Measurements from ENCODE around the gene ULBP2.

ULBP2 gene

DNA sequence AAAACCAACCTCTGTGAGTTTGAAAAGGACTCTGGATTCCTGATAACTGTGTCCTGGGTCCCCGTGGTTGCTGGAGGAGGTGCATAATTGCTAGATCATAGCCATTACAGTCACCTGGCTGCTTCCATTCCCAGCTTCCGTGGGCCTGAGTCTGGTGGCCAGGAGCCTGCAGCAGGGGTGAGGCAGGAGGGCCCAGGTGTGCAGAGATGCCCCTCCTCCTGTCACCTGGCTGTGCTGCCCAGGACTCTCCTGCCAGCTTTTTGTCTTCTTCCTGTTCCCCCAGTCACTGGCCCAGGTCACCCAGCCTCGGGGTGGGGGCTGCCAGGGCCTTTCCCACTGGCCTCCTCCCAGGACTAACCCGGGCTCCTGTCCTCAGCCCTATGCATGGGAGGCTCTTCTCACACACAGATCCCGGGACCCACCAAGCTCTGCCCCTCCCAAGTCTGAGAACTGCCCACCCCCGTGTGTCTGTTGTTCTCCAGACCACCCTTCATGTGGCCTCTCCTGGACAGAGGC lies 53.5 kb downstream of the ULBP2 start:
- no peaks in the 10 kb centered on the region for H3K9me3 ChIP-seq
- H3K4me3 ChIP-seq, result no peak overlapping the region
- H3K36me3 ChIP-seq, result no peaks in the 10 kb centered on the region
- intact Hi-C loops (cut with DNase I; ENCODE audit: low total_unique reads), result no loop called here
- H3K27ac ChIP-seq, result no peak overlapping the region
- H3K4me1 ChIP-seq, result peaks cover 0 to 12% (median 10%) of the 10 kb centered on the region in 4 donors
- DNase-seq, result no peak
- H3K27me3 ChIP-seq, result peaks cover 0 to 90% of the 10 kb centered on the region in 2 donors
- TF ChIP-seq, protein P1, sequence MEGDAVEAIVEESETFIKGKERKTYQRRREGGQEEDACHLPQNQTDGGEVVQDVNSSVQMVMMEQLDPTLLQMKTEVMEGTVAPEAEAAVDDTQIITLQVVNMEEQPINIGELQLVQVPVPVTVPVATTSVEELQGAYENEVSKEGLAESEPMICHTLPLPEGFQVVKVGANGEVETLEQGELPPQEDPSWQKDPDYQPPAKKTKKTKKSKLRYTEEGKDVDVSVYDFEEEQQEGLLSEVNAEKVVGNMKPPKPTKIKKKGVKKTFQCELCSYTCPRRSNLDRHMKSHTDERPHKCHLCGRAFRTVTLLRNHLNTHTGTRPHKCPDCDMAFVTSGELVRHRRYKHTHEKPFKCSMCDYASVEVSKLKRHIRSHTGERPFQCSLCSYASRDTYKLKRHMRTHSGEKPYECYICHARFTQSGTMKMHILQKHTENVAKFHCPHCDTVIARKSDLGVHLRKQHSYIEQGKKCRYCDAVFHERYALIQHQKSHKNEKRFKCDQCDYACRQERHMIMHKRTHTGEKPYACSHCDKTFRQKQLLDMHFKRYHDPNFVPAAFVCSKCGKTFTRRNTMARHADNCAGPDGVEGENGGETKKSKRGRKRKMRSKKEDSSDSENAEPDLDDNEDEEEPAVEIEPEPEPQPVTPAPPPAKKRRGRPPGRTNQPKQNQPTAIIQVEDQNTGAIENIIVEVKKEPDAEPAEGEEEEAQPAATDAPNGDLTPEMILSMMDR (IDR thresholded peaks at IDR 0.05), result no peak

GRCh38 chr6:149995971-149996370 lies 54.2 kb downstream of the ULBP2 start:
- Histone ChIP-seq H3K4me3 (no peak overlapping the region), H3K4me1 (peaks cover 0 to 5% (median 4%) of the 10 kb centered on the region in 4 donors), H3K9me3 (no peaks in the 10 kb centered on the region), H3K36me3 (no peaks in the 10 kb centered on the region), H3K27me3 (peaks cover 0 to 88% of the 10 kb centered on the region in 2 donors), H3K27ac (no peak overlapping the region)
- intact Hi-C loops (cut with DNase I; ENCODE audit: low total_unique reads), result no loop called here
- TF ChIP-seq, protein P1 (IDR thresholded peaks at IDR 0.05), result no peak
- no peak for DNase-seq
